ENCODE data around the gene TK2.
A peak's percentile ranks its signal among the peaks of the same experiment; 100 is the strongest.

The TK2 gene

DNA sequence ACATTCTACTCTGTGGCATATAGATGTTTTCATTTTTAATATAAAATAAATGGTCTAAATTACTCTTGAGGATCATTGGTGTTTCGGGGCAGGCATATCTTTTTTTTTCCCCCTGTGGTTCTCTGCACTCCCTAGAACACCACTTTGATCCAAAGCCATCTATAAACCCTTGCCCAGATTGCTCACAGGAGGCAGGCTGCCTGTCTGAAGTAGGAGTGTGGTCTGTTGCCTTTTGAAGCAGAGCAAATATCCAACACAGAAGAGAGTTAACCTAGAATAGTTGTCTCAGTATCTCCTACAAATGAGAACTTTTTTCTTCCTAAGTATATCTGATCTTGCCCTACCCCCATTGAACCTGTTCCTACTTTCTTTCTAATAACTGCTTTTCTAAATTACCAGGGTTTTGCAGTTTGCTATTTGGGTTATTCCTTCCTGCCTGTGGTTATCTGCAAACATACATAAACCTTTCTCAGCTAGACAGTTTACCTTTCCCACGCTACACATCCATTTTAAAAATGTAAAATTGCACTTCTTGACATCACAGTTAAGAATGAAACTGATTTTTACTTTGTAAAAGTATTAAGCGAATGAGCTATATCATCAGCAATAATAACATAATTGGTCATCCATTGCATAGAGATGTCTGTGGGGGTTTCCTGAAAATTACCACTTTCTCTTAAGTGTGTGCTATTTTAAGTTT, 11.6 kb upstream of the TK2 start:
- H3K4me3 ChIP-seq (ENCODE audit: low read depth, low read length) = no peak overlapping the region
- DNase-seq (ENCODE audit: low read depth) = no peak
- no peak for TF ChIP-seq POLR2A (IDR thresholded peaks at IDR 0.05; ENCODE audit: extremely low read depth, insufficient read length)
- TF ChIP-seq CTCF (IDR thresholded peaks at IDR 0.05; ENCODE audit: low read depth, low read length) = no peak
- TF ChIP-seq MYC (IDR thresholded peaks at IDR 0.05; ENCODE audit: low read depth, low read length) = no peak
- TF ChIP-seq MAX (IDR thresholded peaks at IDR 0.05; ENCODE audit: low read depth, low read length) = no peak

DNA sequence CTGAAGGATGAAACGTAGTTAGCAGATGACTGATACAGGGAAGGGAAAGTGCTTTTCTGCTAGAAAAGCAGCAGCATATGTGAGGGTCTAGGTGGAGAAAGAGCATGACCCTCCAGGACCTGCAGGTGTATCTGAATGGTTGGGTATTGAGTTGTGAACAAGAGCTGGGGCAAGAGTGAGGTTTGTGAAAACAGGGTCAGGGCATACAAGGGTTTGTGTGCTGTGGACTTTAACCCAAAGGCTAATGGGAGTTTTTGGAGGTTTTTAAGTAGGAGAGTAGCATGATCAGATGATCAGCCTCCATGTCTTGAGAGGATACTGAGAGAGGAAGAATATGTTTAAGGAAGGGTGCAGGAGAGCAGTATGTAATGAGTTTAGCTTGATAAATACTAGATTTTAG, 10.2 kb upstream of the TK2 start:
- no peak for TF ChIP-seq MYC (IDR thresholded peaks at IDR 0.05; ENCODE audit: low read depth, low read length)
- TF ChIP-seq MAX (IDR thresholded peaks at IDR 0.05; ENCODE audit: low read depth, low read length) = no peak
- TF ChIP-seq POLR2A (IDR thresholded peaks at IDR 0.05; ENCODE audit: extremely low read depth, insufficient read length) = no peak
- TF ChIP-seq CTCF (IDR thresholded peaks at IDR 0.05; ENCODE audit: low read depth, low read length) = no peak
- H3K4me3 ChIP-seq (ENCODE audit: low read depth, low read length) = no peak overlapping the region

GRCh38 chr16:66554495-66554894, 4.6 kb upstream of the TK2 start:
- no peak for DNase-seq (ENCODE audit: low read depth)
- TF ChIP-seq POLR2A (IDR thresholded peaks at IDR 0.05; ENCODE audit: extremely low read depth, insufficient read length) (no peak), MYC (IDR thresholded peaks at IDR 0.05; ENCODE audit: low read depth, low read length) (no peak), MAX (IDR thresholded peaks at IDR 0.05; ENCODE audit: low read depth, low read length) (no peak)
- peak overlapping the region; percentile 83 for H3K4me3 ChIP-seq (ENCODE audit: low read depth, low read length)

More for the DNA sequence above, 10.2 kb upstream of the TK2 start:
- no peak for DNase-seq (ENCODE audit: low read depth)

GRCh38 chr16:66554021-66554420, 4.1 kb upstream of the TK2 start:
- TF ChIP-seq MAX (IDR thresholded peaks at IDR 0.05; ENCODE audit: low read depth, low read length) = no peak
- H3K4me3 ChIP-seq (ENCODE audit: low read depth, low read length) = peak overlapping the region; percentile 83
- no peak for DNase-seq (ENCODE audit: low read depth)

- DNase-seq (ENCODE audit: low read depth) = peak; percentile 22
- no peak for TF ChIP-seq MYC (IDR thresholded peaks at IDR 0.05; ENCODE audit: low read depth, low read length)
- no peak for TF ChIP-seq POLR2A (IDR thresholded peaks at IDR 0.05; ENCODE audit: extremely low read depth, insufficient read length)
- TF ChIP-seq CTCF (IDR thresholded peaks at IDR 0.05; ENCODE audit: low read depth, low read length) = no peak
- TF ChIP-seq MAX (IDR thresholded peaks at IDR 0.05; ENCODE audit: low read depth, low read length) = no peak
- H3K4me3 ChIP-seq (ENCODE audit: low read depth, low read length) = peak overlapping the region; percentile 83
Observed at GRCh38 chr16:66553223-66553622, 3.3 kb upstream of the TK2 start.

DNA sequence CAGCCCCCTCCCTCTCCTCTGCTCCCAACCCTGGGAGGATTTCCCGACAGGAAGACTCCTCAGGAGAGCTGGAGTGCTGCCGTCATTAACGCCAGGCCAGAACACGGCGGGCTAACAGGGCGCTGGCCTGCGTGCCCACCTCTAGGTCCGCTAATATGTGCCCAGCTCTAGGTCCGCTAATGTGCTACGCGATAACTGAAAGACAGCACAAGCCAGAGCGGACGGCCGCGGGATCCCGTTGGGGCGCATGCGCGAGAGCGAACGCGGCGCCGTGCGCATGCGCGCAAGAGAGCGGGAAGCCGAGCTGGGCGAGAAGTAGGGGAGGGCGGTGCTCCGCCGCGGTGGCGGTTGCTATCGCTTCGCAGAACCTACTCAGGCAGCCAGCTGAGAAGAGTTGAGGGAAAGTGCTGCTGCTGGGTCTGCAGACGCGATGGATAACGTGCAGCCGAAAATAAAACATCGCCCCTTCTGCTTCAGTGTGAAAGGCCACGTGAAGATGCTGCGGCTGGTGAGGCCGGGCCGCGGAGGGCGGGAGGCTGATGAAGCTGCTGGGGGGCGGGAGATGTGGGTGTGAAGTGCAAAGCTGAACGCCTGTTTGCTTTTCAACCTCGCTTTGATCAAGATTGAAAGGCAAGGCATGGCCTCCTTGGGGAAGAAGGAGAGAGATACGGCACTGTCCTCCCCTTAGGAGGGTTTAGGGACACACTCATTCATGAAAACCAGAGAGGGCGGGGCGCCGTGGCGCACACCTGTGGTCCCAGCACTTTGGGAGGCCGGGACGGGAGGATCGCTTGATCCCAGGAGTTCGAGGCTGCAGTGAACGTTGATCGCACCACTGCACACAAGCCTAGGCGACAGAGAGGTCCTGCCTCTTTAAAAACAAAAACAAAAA, 2.6 kb upstream of the TK2 start, which contains the start of gene CKLF:
TSS of gene CKLF (plus strand) at position 291 of the 892 bp plus-strand sequence. CDS start at position 431, 140 bp downstream.
- peak; percentile 93 for DNase-seq (ENCODE audit: low read depth)
- H3K4me3 ChIP-seq (ENCODE audit: low read depth, low read length) = peak within 1 kb of the TSS; percentile 83
- peak; percentile 35 for TF ChIP-seq MYC (IDR thresholded peaks at IDR 0.05; ENCODE audit: low read depth, low read length)
- peak; percentile 57; the same call in 1 of the 2 replicates for TF ChIP-seq MAX (IDR thresholded peaks at IDR 0.05; ENCODE audit: low read depth, low read length)
- peak; percentile 97 for TF ChIP-seq POLR2A (IDR thresholded peaks at IDR 0.05; ENCODE audit: extremely low read depth, insufficient read length)
- TF ChIP-seq CTCF (IDR thresholded peaks at IDR 0.05; ENCODE audit: low read depth, low read length) = no peak

Data from NB4 (cell line).